ENCODE results near the gene PTPRM.

The PTPRM gene

DNA sequence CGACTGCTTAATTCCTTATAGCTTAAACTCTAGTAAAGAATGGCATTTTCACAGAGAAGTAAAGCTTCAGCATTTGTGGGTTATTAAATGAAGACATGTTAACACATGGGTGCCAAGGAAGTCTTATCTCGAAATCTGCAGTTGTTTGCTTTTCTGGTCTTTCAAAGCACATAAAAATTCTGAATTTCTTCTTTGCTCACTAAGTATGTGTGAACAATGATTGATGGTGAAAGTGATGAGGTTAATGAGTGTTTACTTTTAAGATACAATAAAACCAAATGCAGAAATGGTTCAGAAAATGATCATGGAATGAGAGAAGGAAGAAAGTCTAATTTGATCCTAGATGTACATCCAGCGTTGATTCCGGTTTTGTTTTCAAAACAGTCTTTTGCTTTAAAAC is 807.6 kb downstream of the PTPRM start:
- CTCF ChIA-PET: interaction anchor here (1.1 to 1.9 kb wide), 2 partner anchors 14 to 15 kb away, joined by 3 to 12 read pairs; no protein-coding TSS in a partner anchor
- H3K36me3 ChIP-seq (ENCODE audit: control insufficient read depth in 2 of 2, insufficient read depth in 1 of 2, low read length in 2 of 2): no peaks in the 10 kb centered on the region
- H3K9me3 ChIP-seq (ENCODE audit: control insufficient read depth, insufficient read depth, low read depth, low read length): no peaks in the 10 kb centered on the region
- TF ChIP-seq OSR2 (tag by site-specific recombination; IDR thresholded peaks at IDR 0.05) (peak; percentile 62; the same call in 1 of the 2 replicates), TCF7L2 (IDR thresholded peaks at IDR 0.05; ENCODE audit: borderline replicate concordance, low read depth, low read length) (peak; percentile 40; the same call in 1 of the 2 replicates), RBAK (tag by site-specific recombination; IDR thresholded peaks at IDR 0.05) (no peak), FEZF1 (tag by site-specific recombination; IDR thresholded peaks at IDR 0.05) (peak; percentile 82), ZNF843 (tag by site-specific recombination; IDR thresholded peaks at IDR 0.05) (peak; percentile 74), ZBTB17 (tag by site-specific recombination; IDR thresholded peaks at IDR 0.05) (0 out of 2 replicates have a peak, but pooled peaks have one; percentile 17), GLI2 (tag by site-specific recombination; IDR thresholded peaks at IDR 0.05; ENCODE audit: borderline replicate concordance, low read depth) (peak; percentile 16; the same call in 1 of the 2 replicates)
- TF ChIP-seq, protein P1, sequence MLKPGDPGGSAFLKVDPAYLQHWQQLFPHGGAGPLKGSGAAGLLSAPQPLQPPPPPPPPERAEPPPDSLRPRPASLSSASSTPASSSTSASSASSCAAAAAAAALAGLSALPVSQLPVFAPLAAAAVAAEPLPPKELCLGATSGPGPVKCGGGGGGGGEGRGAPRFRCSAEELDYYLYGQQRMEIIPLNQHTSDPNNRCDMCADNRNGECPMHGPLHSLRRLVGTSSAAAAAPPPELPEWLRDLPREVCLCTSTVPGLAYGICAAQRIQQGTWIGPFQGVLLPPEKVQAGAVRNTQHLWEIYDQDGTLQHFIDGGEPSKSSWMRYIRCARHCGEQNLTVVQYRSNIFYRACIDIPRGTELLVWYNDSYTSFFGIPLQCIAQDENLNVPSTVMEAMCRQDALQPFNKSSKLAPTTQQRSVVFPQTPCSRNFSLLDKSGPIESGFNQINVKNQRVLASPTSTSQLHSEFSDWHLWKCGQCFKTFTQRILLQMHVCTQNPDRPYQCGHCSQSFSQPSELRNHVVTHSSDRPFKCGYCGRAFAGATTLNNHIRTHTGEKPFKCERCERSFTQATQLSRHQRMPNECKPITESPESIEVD (tag by site-specific recombination; IDR thresholded peaks at IDR 0.05): peak; percentile 83
- TF ChIP-seq, protein P2, sequence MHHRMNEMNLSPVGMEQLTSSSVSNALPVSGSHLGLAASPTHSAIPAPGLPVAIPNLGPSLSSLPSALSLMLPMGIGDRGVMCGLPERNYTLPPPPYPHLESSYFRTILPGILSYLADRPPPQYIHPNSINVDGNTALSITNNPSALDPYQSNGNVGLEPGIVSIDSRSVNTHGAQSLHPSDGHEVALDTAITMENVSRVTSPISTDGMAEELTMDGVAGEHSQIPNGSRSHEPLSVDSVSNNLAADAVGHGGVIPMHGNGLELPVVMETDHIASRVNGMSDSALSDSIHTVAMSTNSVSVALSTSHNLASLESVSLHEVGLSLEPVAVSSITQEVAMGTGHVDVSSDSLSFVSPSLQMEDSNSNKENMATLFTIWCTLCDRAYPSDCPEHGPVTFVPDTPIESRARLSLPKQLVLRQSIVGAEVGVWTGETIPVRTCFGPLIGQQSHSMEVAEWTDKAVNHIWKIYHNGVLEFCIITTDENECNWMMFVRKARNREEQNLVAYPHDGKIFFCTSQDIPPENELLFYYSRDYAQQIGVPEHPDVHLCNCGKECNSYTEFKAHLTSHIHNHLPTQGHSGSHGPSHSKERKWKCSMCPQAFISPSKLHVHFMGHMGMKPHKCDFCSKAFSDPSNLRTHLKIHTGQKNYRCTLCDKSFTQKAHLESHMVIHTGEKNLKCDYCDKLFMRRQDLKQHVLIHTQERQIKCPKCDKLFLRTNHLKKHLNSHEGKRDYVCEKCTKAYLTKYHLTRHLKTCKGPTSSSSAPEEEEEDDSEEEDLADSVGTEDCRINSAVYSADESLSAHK (tag by site-specific recombination; IDR thresholded peaks at IDR 0.05): 0 out of 2 replicates have a peak, but pooled peaks have one; percentile 43
- TF ChIP-seq, protein P3, sequence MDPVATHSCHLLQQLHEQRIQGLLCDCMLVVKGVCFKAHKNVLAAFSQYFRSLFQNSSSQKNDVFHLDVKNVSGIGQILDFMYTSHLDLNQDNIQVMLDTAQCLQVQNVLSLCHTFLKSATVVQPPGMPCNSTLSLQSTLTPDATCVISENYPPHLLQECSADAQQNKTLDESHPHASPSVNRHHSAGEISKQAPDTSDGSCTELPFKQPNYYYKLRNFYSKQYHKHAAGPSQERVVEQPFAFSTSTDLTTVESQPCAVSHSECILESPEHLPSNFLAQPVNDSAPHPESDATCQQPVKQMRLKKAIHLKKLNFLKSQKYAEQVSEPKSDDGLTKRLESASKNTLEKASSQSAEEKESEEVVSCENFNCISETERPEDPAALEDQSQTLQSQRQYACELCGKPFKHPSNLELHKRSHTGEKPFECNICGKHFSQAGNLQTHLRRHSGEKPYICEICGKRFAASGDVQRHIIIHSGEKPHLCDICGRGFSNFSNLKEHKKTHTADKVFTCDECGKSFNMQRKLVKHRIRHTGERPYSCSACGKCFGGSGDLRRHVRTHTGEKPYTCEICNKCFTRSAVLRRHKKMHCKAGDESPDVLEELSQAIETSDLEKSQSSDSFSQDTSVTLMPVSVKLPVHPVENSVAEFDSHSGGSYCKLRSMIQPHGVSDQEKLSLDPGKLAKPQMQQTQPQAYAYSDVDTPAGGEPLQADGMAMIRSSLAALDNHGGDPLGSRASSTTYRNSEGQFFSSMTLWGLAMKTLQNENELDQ (tag by site-specific recombination; IDR thresholded peaks at IDR 0.05; ENCODE audit: low read depth): no peak
- POLR2A ChIA-PET: no interaction called here
- H3K4me3 ChIP-seq (ENCODE audit: low read depth, low read length): no peak overlapping the region
- H3K4me1 ChIP-seq (ENCODE audit: control insufficient read depth, insufficient read depth, low read length): peaks cover 11% of the 10 kb centered on the region
- H3K27ac ChIP-seq (ENCODE audit: extremely low read depth, low read depth, low read length): no peak overlapping the region

DNA sequence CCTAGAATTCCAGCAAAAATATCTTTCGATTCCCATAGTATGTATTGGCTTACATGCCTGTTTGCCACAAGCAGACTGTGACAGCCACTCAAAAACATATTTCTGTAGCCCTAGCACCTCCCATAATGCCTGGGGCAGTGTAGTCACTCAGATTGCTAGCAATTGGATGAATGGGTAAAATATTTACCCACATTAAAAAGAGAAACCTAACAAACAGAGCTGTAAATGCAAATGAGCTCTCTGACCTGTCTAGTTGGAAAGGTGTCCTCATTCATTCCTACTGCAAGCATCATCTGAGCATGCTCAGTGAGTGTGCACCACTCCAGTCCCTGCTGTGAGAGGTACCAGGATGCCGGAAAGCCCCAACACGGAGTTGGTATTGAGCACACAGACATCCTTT is 808.1 kb downstream of the PTPRM start:
- Histone ChIP-seq H3K4me3 (ENCODE audit: low read depth, low read length) (no peak overlapping the region), H3K9me3 (ENCODE audit: control insufficient read depth, insufficient read depth, low read depth, low read length) (no peaks in the 10 kb centered on the region), H3K27ac (ENCODE audit: extremely low read depth, low read depth, low read length) (no peak overlapping the region), H3K36me3 (ENCODE audit: control insufficient read depth in 2 of 2, insufficient read depth in 1 of 2, low read length in 2 of 2) (no peaks in the 10 kb centered on the region), H3K4me1 (ENCODE audit: control insufficient read depth, insufficient read depth, low read length) (peaks cover 11% of the 10 kb centered on the region)
- ChIA-PET POLR2A (no interaction called here), CTCF (interaction anchor here (0.6 to 1.9 kb wide), 2 partner anchors 14 to 85 kb away, joined by 4 to 12 read pairs; no protein-coding TSS in a partner anchor)
- TF ChIP-seq ZNF404 (tag by site-specific recombination; IDR thresholded peaks at IDR 0.05) (no peak), ZNF785 (tag by site-specific recombination; IDR thresholded peaks at IDR 0.05) (no peak), GFI1B (tag by site-specific recombination; IDR thresholded peaks at IDR 0.05) (no peak), KLF7 (tag by site-specific recombination; IDR thresholded peaks at IDR 0.05; ENCODE audit: borderline replicate concordance) (no peak), ZEB2 (tag by site-specific recombination; IDR thresholded peaks at IDR 0.05) (no peak), ZBTB8A (tag by site-specific recombination; IDR thresholded peaks at IDR 0.05) (no peak), MYNN (tag by site-specific recombination; IDR thresholded peaks at IDR 0.05; ENCODE audit: borderline replicate concordance) (no peak), ZNF366 (tag by site-specific recombination; conservative IDR thresholded peaks at IDR 0.05) (no peak), KLF16 (tag by site-specific recombination; IDR thresholded peaks at IDR 0.05) (no peak)
- TF ChIP-seq, protein P4, sequence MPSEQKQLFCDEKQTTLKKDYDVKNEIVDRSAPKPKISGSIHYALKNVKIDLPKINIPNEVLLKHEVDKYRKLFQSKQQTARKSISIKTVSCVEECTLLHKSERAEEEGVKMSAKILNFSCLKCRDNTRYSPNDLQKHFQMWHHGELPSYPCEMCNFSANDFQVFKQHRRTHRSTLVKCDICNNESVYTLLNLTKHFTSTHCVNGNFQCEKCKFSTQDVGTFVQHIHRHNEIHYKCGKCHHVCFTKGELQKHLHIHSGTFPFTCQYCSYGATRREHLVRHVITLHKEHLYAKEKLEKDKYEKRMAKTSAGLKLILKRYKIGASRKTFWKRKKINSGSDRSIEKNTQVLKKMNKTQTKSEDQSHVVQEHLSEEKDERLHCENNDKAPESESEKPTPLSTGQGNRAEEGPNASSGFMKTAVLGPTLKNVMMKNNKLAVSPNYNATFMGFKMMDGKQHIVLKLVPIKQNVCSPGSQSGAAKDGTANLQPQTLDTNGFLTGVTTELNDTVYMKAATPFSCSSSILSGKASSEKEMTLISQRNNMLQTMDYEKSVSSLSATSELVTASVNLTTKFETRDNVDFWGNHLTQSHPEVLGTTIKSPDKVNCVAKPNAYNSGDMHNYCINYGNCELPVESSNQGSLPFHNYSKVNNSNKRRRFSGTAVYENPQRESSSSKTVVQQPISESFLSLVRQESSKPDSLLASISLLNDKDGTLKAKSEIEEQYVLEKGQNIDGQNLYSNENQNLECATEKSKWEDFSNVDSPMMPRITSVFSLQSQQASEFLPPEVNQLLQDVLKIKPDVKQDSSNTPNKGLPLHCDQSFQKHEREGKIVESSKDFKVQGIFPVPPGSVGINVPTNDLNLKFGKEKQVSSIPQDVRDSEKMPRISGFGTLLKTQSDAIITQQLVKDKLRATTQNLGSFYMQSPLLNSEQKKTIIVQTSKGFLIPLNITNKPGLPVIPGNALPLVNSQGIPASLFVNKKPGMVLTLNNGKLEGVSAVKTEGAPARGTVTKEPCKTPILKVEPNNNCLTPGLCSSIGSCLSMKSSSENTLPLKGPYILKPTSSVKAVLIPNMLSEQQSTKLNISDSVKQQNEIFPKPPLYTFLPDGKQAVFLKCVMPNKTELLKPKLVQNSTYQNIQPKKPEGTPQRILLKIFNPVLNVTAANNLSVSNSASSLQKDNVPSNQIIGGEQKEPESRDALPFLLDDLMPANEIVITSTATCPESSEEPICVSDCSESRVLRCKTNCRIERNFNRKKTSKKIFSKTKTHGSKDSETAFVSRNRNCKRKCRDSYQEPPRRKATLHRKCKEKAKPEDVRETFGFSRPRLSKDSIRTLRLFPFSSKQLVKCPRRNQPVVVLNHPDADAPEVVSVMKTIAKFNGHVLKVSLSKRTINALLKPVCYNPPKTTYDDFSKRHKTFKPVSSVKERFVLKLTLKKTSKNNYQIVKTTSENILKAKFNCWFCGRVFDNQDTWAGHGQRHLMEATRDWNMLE (tag by site-specific recombination; conservative IDR thresholded peaks at IDR 0.05; ENCODE audit: low read depth): no peak
- TF ChIP-seq, protein P5, sequence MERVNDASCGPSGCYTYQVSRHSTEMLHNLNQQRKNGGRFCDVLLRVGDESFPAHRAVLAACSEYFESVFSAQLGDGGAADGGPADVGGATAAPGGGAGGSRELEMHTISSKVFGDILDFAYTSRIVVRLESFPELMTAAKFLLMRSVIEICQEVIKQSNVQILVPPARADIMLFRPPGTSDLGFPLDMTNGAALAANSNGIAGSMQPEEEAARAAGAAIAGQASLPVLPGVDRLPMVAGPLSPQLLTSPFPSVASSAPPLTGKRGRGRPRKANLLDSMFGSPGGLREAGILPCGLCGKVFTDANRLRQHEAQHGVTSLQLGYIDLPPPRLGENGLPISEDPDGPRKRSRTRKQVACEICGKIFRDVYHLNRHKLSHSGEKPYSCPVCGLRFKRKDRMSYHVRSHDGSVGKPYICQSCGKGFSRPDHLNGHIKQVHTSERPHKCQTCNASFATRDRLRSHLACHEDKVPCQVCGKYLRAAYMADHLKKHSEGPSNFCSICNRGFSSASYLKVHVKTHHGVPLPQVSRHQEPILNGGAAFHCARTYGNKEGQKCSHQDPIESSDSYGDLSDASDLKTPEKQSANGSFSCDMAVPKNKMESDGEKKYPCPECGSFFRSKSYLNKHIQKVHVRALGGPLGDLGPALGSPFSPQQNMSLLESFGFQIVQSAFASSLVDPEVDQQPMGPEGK (tag by site-specific recombination; IDR thresholded peaks at IDR 0.05): no peak

All from HEK293 (cell line).